CD14-positive monocyte (primary cell): ENCODE results near the gene CCDC141. TPM values are rescaled to one million over a fixed set of nuclear protein-coding genes. Genes with fewer than 3 reads are reported as not detected.
A peak's percentile ranks its signal among the peaks of the same experiment; 100 is the strongest.

ENCODE experiments used
- DNase-seq, 3 donors: peaks; one replicate each; pipeline ENCODE4 v3.0.0-alpha.2; 2011 to 2022
- H2AFZ ChIP-seq: 2 replicates; pipeline ENCODE4 v1.6.0; 2012; ENCODE audit warnings: mild to moderate bottlenecking, low read depth, low read length, inconsistent platforms; ENCODE audit not compliant: insufficient read depth, poor library complexity, severe bottlenecking
- H3K27ac ChIP-seq, 2 donors: 1 replicate in 1 of 2; 2 replicates in 1 of 2; pipeline ENCODE4 v1.5.1; 2012 to 2013; ENCODE audit warnings: low read length in 2 of 2, control low read depth in 1 of 2, inconsistent platforms in 1 of 2, low read depth in 1 of 2, mild to moderate bottlenecking in 1 of 2
- H3K27me3 ChIP-seq, 2 donors: one replicate each; pipeline versions ENCODE4 v1.6.0 to v1.6.1; 2011 to 2013; ENCODE audit warnings: low read length in 2 of 2; ENCODE audit not compliant: control insufficient read depth in 2 of 2, insufficient read depth in 2 of 2
- H3K36me3 ChIP-seq, 2 donors: replicated peaks in 1 of 2; 1 replicate in 1 of 2; 2 replicates in 1 of 2; pipeline versions ENCODE4 v1.5.1 to v1.6.1; 2012 to 2013; ENCODE audit warnings: low read length in 2 of 2, control low read depth in 1 of 2, inconsistent platforms in 1 of 2, mild to moderate bottlenecking in 1 of 2; ENCODE audit not compliant: insufficient read depth in 2 of 2, control insufficient read depth in 1 of 2
- H3K4me1 ChIP-seq, 2 donors: 1 replicate in 1 of 2; 2 replicates in 1 of 2; pipeline versions ENCODE4 v1.5.1 to v1.6.1; 2012 to 2013; ENCODE audit warnings: low read length in 2 of 2, control low read depth in 1 of 2, inconsistent platforms in 1 of 2, mild to moderate bottlenecking in 1 of 2, moderate library complexity in 1 of 2; ENCODE audit not compliant: insufficient read depth in 2 of 2, control insufficient read depth in 1 of 2
- H3K4me2 ChIP-seq: replicated peaks from 2 replicates; pipeline ENCODE3; 2012; ENCODE audit warnings: low read length, moderate library complexity, mild to moderate bottlenecking; ENCODE audit not compliant: poor library complexity, severe bottlenecking; ENCODE audit errors: extremely low read depth
- H3K4me3 ChIP-seq, 3 experiments: fragments of 200-600 bp in 1 of 3; sonication (generic) in 1 of 3; replicated peaks in 1 of 3; 1 replicate in 2 of 3; 2 replicates in 1 of 3; pipeline ENCODE4 v1.5.1; 2011 to 2013; ENCODE audit warnings: low read length in 3 of 3, mild to moderate bottlenecking in 3 of 3, control low read depth in 2 of 3, low read depth in 2 of 3, inconsistent platforms in 1 of 3, moderate library complexity in 1 of 3
- H3K79me2 ChIP-seq: 2 replicates; pipeline ENCODE4 v1.6.0; 2012; ENCODE audit warnings: mild to moderate bottlenecking, control low read depth, inconsistent platforms, low read length, moderate library complexity; ENCODE audit not compliant: insufficient read depth
- H3K9ac ChIP-seq: 2 replicates; pipeline ENCODE4 v1.6.0; 2017; ENCODE audit warnings: low read length, mild to moderate bottlenecking; ENCODE audit not compliant: insufficient read depth, poor library complexity, severe bottlenecking
- H3K9me3 ChIP-seq, 2 donors: replicated peaks in 1 of 2; 1 replicate in 1 of 2; 2 replicates in 1 of 2; pipeline versions ENCODE4 v1.5.1 to v1.6.1; 2012 to 2013; ENCODE audit warnings: low read length in 2 of 2, control low read depth in 1 of 2; ENCODE audit not compliant: control insufficient read depth in 1 of 2, insufficient read depth in 1 of 2
- H4K20me1 ChIP-seq: 2 replicates; pipeline ENCODE4 v1.6.0; 2012; ENCODE audit warnings: mild to moderate bottlenecking, low read length, control low read depth, moderate library complexity; ENCODE audit not compliant: insufficient read depth
- H3K27ac Mint-ChIP-seq, 7 donors: one replicate each; pipeline ENCODE4 v1.8.0; 2020; ENCODE audit warnings: mild to moderate bottlenecking in 7 of 7, mixed read lengths in 7 of 7, moderate library complexity in 6 of 7, inconsistent platforms in 2 of 7
- H3K27me3 Mint-ChIP-seq, 3 donors: one replicate each; pipeline ENCODE4 v1.8.0; 2021 to 2022; ENCODE audit warnings: low read depth in 3 of 3, mild to moderate bottlenecking in 3 of 3, mixed read lengths in 3 of 3, moderate library complexity in 3 of 3, inconsistent platforms in 1 of 3
- H3K36me3 Mint-ChIP-seq, 2 donors: one replicate each; pipeline ENCODE4 v1.8.0; 2020; ENCODE audit warnings: mixed read lengths in 2 of 2, inconsistent platforms in 1 of 2, mild to moderate bottlenecking in 1 of 2
- H3K4me1 Mint-ChIP-seq: one replicate; pipeline ENCODE4 v1.8.0; 2020; ENCODE audit warnings: mild to moderate bottlenecking, mixed read lengths
- H3K4me3 Mint-ChIP-seq, 2 donors: one replicate each; pipeline ENCODE4 v1.8.0; 2020; ENCODE audit warnings: mild to moderate bottlenecking in 2 of 2, mixed read lengths in 2 of 2, moderate library complexity in 1 of 2
- H3K9me3 Mint-ChIP-seq, 7 donors: one replicate each; pipeline ENCODE4 v1.8.0; 2020 to 2022; ENCODE audit warnings: mixed read lengths in 7 of 7, mild to moderate bottlenecking in 6 of 7, moderate library complexity in 6 of 7, inconsistent platforms in 2 of 7
- WGBS: methylation state at CpG from one replicate; pipeline ENCODE4 v1.1.5; 2013; ENCODE audit warnings: missing lambda C conversion rate; ENCODE audit not compliant: insufficient coverage; 5-methylcytosine and 5-hydroxymethylcytosine counted together
- intact Hi-C, 2 donors: fragments of 100-400 bp; cut with micrococcal nuclease; formaldehyde crosslinking; loops; one replicate each; pipeline versions ENCODE4 v1.15.0 to v1.15.1; 2023
- polyA plus RNA-seq, 3 donors: library from polyadenylated mRNA; depleted of rRNA in 1 of 3; unstranded in 2 of 3; stranded (reverse) in 1 of 3; fragments of 300-500 nt in 2 of 3; fragments of >200 nt in 1 of 3; fragmentation: Illumina TruSeq in 2 of 3; gene quantifications; 1 replicate in 2 of 3; 2 replicates in 1 of 3; pipeline ENCODE4 v1.2.3, GENCODE V29; 2012 to 2021
- TF ChIP-seq, protein P1 (sequence below): fragments of 200-600 bp; IDR thresholded peaks from one replicate; pipeline ENCODE4 v1.8.0; 2022; ENCODE audit warnings: antibody characterized with exemption, mild to moderate bottlenecking

The CCDC141 gene
- polyA plus RNA-seq, 3 donors = not detected

DNA sequence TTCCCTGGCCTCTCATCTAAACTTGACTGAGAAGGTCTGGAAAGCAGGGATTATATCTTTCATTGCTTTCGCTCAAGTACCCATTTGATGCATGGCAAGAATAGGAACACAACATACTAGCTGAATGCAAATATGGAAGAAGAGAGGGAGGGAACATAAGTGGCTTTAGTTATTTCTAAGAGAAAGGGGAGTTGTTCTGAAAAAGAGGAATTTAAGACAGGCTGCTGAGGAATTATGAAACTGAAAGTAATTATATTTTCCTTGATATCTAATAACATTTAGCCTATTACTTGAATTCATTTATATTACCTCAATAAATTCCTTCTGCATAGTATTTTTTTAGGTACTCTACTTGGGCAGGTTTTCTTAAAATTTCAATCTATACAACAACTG lies 136.9 kb downstream of the CCDC141 start:
- TF ChIP-seq, protein P1, sequence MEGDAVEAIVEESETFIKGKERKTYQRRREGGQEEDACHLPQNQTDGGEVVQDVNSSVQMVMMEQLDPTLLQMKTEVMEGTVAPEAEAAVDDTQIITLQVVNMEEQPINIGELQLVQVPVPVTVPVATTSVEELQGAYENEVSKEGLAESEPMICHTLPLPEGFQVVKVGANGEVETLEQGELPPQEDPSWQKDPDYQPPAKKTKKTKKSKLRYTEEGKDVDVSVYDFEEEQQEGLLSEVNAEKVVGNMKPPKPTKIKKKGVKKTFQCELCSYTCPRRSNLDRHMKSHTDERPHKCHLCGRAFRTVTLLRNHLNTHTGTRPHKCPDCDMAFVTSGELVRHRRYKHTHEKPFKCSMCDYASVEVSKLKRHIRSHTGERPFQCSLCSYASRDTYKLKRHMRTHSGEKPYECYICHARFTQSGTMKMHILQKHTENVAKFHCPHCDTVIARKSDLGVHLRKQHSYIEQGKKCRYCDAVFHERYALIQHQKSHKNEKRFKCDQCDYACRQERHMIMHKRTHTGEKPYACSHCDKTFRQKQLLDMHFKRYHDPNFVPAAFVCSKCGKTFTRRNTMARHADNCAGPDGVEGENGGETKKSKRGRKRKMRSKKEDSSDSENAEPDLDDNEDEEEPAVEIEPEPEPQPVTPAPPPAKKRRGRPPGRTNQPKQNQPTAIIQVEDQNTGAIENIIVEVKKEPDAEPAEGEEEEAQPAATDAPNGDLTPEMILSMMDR = no peak

DNA sequence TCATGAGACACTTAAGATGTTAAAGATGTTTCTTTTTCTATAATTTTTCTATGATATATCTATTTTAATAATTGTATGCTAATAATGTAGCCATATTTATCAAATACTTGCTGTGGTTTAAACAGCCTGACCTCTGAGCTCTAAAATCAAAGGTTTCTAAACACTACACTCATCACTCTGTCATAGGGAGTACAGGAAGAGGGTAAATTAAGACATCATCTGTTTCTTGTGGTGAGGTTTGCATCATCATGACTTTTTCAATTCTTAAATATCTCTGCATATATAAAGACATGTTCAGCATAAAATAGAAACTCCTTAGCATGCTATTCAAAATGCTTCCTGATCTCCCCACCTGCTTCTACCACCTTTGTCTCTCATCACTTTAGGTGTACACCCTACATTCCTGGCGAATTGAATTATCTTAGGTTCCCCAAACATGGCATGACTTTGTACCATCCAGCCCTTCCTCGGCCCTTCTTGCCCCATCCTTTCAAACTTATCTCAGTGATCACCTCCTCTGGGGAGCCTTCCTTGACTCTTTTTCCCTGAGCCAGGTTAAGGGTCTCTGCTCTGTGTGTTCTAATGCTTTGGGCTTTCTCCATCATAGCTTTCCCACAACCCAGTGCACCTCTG lies 137.4 kb downstream of the CCDC141 start:
- intact Hi-C loops = no loop called here

More for the DNA sequence above, 136.9 kb downstream of the CCDC141 start:
- Mint-ChIP-seq H3K27ac (peak overlapping the region; percentile 79 to 92 (median 85)), H3K27me3 (peaks cover 0 to 3% (median 2%) of the 10 kb centered on the region in 3 donors), H3K4me1 (peaks cover 26% of the 10 kb centered on the region), H3K4me3 (peak overlapping the region; percentile 3 to 28), H3K9me3 (no peaks in the 10 kb centered on the region), H3K36me3 (no peaks in the 10 kb centered on the region)
- Histone ChIP-seq H3K4me2 (peak overlapping the region; percentile 12), H3K4me3 (no peak overlapping the region), H3K27me3 (no peaks in the 10 kb centered on the region), H3K36me3 (no peaks in the 10 kb centered on the region), H2AFZ (no peak overlapping the region), H3K27ac (peak overlapping the region in 1 of 2 donors; percentile 76), H3K79me2 (no peaks in the 10 kb centered on the region), H3K9me3 (no peaks in the 10 kb centered on the region), H3K9ac (no peak overlapping the region), H4K20me1 (no peaks in the 10 kb centered on the region), H3K4me1 (peaks cover 11 to 21% of the 10 kb centered on the region in 2 donors)
- no CpG with 5 or more reads among the region's 1 CpG for WGBS
- DNase-seq = peak; percentile 27 to 55 (median 34)
- intact Hi-C loops = no loop called here

More for the DNA sequence above, 137.4 kb downstream of the CCDC141 start:
- Histone ChIP-seq H3K4me2 (peak overlapping the region; percentile 12), H3K27ac (peak overlapping the region in 1 of 2 donors; percentile 76), H2AFZ (no peak overlapping the region), H3K36me3 (no peaks in the 10 kb centered on the region), H3K79me2 (no peaks in the 10 kb centered on the region), H3K4me1 (peaks cover 11 to 21% of the 10 kb centered on the region in 2 donors), H4K20me1 (no peaks in the 10 kb centered on the region), H3K4me3 (no peak overlapping the region), H3K9me3 (no peaks in the 10 kb centered on the region), H3K27me3 (no peaks in the 10 kb centered on the region), H3K9ac (no peak overlapping the region)
- peak; percentile 50 to 60 (median 50) for DNase-seq
- Mint-ChIP-seq H3K36me3 (no peaks in the 10 kb centered on the region), H3K4me3 (peak overlapping the region; percentile 3 to 28), H3K4me1 (peaks cover 26% of the 10 kb centered on the region), H3K27me3 (peaks cover 0 to 1% (median 0%) of the 10 kb centered on the region in 3 donors), H3K9me3 (no peaks in the 10 kb centered on the region), H3K27ac (peak overlapping the region; percentile 79 to 92 (median 85))
- TF ChIP-seq, protein P1 = no peak
- WGBS = 68% methylated on average over 2 of the region's 2 CpGs
